Endothelial cell of umbilical vein (primary cell): ENCODE data around the gene HLA-B.

Experiments used
- CTCF ChIP-seq, 2 donors: IDR thresholded peaks; 1 replicate in 1 of 2; 2 replicates in 1 of 2; pipeline ENCODE4 v1.5.1; 2011; ENCODE audit warnings: low read length in 2 of 2, mild to moderate bottlenecking in 2 of 2, moderate library complexity in 2 of 2, control low read depth in 1 of 2, inconsistent platforms in 1 of 2, low read depth in 1 of 2; ENCODE audit not compliant: insufficient read depth in 1 of 2; ENCODE audit errors: extremely low read depth in 1 of 2
- EZH2 ChIP-seq: IDR thresholded peaks from 2 replicates; pipeline ENCODE4 v1.6.1; 2012; ENCODE audit warnings: borderline replicate concordance, low read depth, mild to moderate bottlenecking, moderate library complexity, low read length, inconsistent platforms; ENCODE audit not compliant: severe bottlenecking
- GATA2 ChIP-seq: IDR thresholded peaks from 2 replicates; pipeline ENCODE4 v1.7.0; 2011; ENCODE audit warnings: low read depth, mild to moderate bottlenecking, moderate library complexity, mixed read lengths, low read length; ENCODE audit not compliant: insufficient read length, insufficient read depth
- JUN ChIP-seq: IDR thresholded peaks from 2 replicates; pipeline ENCODE4 v1.6.1; 2011; ENCODE audit warnings: borderline replicate concordance, low read depth; ENCODE audit not compliant: insufficient read length, insufficient read depth
- MAX ChIP-seq: IDR thresholded peaks from 2 replicates; pipeline ENCODE4 v1.6.1; 2011; ENCODE audit not compliant: insufficient read depth, insufficient read length
- MYC ChIP-seq: IDR thresholded peaks from one replicate; pipeline ENCODE4 v1.6.1; 2011; ENCODE audit warnings: mild to moderate bottlenecking, low read depth, low read length
- POLR2A ChIP-seq: IDR thresholded peaks from 2 replicates; pipeline ENCODE4 v1.6.1; 2012; ENCODE audit warnings: low read depth, mild to moderate bottlenecking, control low read depth, low read length
- POLR2AphosphoS5 ChIP-seq: IDR thresholded peaks from 2 replicates; pipeline ENCODE4 v1.6.1; 2012; ENCODE audit warnings: low read depth, mild to moderate bottlenecking, control low read depth, low read length, moderate library complexity; ENCODE audit not compliant: insufficient read depth

DNA sequence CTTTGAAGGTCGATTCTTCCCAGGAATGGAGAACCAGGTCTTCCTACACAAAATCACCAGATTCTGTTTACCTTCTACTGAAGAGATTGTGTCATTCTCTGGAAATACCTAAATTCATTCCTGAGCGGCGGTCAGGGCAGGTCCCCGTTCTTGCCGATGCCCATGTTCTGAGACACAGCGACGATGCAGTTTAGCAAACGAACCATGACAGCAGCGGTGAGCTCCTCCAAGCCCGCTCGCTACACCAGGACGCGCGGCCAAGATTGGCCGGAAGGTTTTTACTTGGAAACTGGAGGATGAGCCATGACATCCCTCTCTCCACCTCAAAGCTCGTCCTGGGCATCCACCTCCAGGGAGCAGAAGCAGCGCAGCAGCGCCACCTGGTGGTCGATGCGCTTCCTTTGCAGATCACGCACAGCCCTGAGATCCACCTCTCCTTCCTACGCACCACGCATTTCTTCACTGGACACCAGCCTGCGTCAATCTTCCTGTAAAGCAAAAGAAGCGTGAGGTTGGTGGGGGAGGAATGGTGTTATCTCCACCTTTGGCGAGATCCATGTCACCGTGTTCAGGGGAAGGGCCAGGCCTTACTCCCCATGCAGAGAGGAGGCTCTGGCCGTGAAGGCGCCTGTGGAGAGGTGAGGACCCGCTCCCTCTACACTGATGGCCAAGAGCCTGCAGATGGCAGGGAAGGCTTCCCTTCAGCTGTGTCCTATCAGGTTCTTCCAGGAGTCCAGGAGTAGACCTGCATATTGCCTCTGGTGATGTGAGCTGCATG is 9.9 kb upstream of the HLA-B start:
- peak; percentile 93 to 95 for TF ChIP-seq CTCF (IDR thresholded peaks at IDR 0.05; ENCODE audit: extremely low read depth in 1 of 2, insufficient read depth in 1 of 2, low read depth in 1 of 2, low read length in 2 of 2)
- no peak for TF ChIP-seq POLR2AphosphoS5
- no peak for TF ChIP-seq JUN
- no peak for TF ChIP-seq POLR2A
- TF ChIP-seq EZH2, result no peak
- TF ChIP-seq MAX, result no peak
- no peak for TF ChIP-seq MYC
- TF ChIP-seq GATA2, result no peak
